HG03108 (cell line): ENCODE results near the gene DNAJC10.

Experiments used
- ATAC-seq: cut with Tn5 transposase; IDR thresholded peaks from one replicate; pipeline ENCODE4 v1.9.1; 2021; ENCODE audit warnings: moderate library complexity; ENCODE audit not compliant: unreplicated experiment

DNAJC10 gene

GRCh38 chr2:182831101-182831500 lies 115.0 kb downstream of the DNAJC10 start:
- no peak for ATAC-seq

- ATAC-seq = no peak
Observed at GRCh38 chr2:182831921-182832320, 115.9 kb downstream of the DNAJC10 start.

- no peak for ATAC-seq
Observed at GRCh38 chr2:182833084-182833854, 117.2 kb downstream of the DNAJC10 start.

- ATAC-seq = no peak
Observed at GRCh38 chr2:182834293-182834692, 118.2 kb downstream of the DNAJC10 start.

GRCh38 chr2:182836451-182836850 lies 120.4 kb downstream of the DNAJC10 start:
- ATAC-seq = no peak
